OCI-M2 (cell line): ENCODE measurements around the gene UBR2.
"Not testable (repeated sequence)": the region's sequence is repeated elsewhere in the genome, so short reads cannot be mapped to it uniquely, and the experiment has no call there.

Source experiments
- DNase-seq: peaks from one replicate; lab custom pipeline; 2025; ENCODE audit not compliant: unreplicated experiment; lab: John Stamatoyannopoulos, UW

Gene UBR2

GRCh38 chr6:42726485-42727086, 162.8 kb downstream of the UBR2 start:
- DNase-seq, result no peak

GRCh38 chr6:42727087-42727611, 163.3 kb downstream of the UBR2 start:
- DNase-seq, result no peak

GRCh38 chr6:42727627-42728026, 163.8 kb downstream of the UBR2 start:
- DNase-seq, result no peak

DNA sequence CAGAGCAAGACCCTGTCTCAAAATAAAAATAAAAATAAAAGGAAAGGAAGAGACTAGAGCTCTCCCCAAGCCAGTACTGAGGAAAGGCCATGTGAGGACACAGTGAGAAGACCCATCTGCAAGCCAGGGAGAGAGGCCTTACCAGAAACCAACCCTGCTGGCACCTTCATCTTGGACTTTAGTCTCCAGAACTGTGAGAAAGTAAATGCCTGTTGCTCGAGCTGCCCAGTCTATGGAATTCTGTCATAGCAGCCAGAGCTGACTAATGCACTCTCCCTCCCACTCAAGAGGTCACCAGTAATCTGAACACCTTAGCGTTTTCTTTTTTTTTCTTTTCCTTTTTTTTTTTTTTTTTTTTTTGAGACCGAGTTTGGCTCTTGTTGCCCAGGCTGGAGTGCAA, 165.9 kb downstream of the UBR2 start:
- DNase-seq, result no peak

GRCh38 chr6:42733867-42734481, 170.1 kb downstream of the UBR2 start:
- DNase-seq, result not testable (repeated sequence)

DNA sequence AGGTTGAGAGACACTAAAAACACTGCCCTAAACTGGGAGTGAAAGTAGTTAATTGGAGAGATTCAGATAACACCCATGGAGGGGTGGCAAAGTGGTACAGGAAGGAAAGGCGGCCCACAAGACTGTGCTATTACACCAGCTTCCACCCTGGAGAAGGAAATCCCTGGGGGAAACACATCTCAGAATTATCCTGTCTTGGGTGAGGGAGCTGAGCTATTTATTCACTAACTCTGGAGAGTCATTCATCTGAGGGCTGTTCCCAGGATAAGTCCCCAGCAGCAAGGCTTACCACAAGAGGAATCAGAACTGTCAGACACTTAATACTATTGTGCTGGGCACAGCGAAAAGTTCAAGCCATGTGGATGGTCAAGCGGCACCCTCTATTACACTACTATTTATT, 172.1 kb downstream of the UBR2 start:
- no peak for DNase-seq

GRCh38 chr6:42740725-42741124, 176.9 kb downstream of the UBR2 start:
- no peak for DNase-seq

DNA sequence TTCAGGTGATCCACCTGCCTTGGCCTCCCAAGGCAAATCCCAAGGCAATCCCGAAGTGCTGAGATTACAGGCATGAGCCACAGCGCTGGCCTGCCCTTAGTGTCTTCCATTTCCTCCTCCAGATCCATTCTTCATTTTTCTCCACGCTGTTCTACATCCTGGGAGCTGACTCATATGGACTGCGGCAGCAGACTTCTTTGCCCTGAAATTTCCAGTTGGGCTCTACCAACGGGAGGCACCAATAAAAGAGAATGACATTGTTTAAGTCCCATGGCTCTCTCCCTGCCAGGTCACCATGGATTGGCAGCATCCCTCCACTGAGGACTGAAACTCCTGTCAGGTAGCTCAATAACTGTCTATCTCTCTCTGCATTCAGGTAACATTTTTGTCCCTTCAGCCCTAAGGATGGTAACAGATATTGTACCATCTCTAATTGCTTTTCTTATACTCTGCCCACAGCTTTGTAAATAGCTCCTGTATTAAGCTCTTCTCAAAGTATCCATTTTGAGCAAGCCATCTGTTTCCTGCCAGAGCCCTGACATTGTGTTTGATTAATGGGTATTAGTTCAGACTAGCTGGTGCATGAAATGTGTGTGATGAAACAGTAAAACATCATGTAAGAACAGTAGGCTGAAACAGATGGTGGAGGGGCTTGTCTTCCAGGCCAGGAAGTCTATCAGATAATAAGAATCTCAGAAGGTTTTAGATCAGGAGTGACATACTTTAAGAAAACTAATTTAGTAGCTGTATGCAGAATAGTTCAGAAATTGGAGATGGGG, 178.5 kb downstream of the UBR2 start:
- no peak for DNase-seq
